DMS 273 treated with DMSO at 0.1 percent for 48 hours (cell line): ENCODE data around the gene CNTNAP1.
"Not testable (repeated sequence)": the region's sequence is repeated elsewhere in the genome, so short reads cannot be mapped to it uniquely, and the experiment has no call there.

Source experiments
- DNase-seq: peaks from one replicate; lab custom pipeline; 2025; lab: John Stamatoyannopoulos, UW

CNTNAP1 gene

GRCh38 chr17:42740699-42741098 lies 58.4 kb downstream of the CNTNAP1 start:
- no peak for DNase-seq

DNA sequence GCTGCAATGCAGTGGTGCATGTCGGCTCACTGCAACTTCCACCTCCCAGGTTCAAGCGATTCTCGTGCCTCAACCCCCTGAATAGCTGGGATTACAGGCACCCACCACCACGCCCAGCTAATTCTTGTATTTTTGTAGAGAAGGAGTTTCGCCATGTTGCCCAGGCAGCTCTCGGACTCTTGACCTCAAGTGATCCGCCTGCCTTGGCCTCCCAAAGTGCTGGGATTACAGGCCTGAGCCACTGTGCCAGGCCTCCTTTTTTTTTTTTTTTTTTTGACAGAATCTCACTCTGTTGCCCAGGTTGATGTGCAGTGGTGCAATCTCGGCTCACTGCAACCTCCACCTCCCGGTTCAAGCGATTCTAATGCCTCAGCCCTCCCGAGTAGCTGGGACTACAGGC lies 60.6 kb downstream of the CNTNAP1 start:
- DNase-seq, result not testable (repeated sequence)

DNA sequence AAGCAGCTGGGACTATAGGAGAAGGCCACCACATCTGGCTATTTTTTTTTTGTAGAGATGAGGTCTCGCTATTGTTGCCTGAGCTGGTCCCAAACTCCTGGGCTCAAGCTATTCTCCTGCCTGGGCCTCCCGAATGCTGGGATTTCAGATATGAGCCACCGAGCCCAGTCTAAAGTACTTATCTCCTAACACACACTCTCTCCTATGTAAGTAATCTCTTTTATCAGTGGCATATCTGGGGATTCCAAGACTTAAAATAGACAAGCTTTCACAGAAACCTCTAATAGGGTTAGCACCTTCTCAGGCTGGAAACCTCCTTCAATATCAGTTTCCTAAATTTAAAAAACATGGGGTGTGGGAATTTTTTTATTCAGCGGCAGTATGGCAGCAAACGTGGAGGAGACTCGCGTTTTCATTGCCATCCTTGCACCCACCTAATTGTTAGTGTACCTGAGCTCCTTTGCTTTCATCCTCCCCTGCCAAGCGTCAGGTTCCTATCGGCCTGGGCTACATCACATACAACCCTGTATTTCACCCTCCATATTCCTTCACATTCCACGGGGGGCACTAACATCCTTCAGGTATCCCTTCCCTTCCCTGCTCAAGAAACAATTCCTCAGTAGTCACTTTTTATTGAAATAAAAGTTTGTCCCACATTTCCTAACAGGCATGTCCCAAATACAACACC lies 61.4 kb downstream of the CNTNAP1 start:
- no peak for DNase-seq

DNA sequence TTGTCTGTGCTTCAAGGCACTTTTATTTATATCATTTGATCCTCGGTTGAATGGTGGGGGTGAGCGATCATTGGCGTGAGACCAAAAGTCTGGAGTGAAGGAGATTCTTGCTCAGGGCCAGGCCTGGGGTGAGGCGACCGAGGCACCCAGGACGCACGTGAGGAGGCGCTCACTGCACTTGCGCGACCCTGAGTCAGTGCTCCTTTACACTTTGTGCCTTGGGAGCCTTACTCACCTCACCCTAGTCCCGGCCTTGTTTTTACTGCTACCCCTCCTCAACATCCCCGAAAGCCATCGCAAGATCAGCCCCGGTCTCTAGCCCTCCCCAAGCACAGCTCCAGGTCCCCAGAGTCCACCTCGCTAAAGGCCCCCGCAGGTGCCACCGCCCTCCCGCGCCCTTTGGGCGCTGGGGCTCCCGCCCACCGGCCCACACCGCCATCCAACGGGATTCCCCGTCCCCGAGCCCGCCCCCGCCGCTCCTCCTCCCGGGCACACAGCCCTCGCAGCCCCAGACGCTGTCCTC lies 62.0 kb downstream of the CNTNAP1 start:
- no peak for DNase-seq

DNA sequence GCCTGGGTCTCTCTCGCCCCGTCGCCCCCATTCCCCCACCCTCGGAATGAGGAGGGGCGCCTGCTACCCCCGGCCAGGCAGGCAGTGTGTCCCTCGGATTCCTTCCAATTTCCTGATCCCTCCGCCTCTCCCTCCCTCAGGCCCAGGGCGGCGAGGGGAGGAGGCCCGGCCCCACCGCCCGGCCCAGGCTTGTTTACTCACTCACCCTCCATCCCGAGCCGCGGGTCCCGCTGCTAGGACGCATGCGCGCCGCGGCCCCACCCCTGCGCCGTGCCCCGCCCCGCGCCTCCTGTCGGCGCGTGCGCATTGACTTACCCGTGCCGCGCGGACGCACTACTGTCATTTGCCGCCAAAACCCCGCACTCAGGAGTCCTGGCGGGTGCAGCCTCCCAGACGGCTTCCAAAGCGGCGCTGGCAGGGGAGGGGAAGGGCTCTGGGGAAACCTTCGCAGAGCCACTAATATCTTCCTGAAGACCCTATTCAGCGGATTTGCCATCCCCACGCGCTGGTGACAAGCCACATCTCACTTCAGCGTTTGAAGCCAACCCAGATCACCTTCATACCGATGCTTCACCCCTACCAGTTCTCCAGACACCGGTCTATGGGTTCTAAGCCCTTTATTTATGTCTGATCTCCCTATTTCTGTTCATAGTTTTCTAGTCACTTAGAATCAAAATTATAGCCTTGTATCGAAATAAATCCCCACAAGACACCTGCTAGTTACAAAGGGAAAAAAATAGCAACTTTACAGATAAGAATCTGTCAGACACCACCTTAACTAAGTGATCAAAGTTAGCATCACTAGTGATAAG lies 62.7 kb downstream of the CNTNAP1 start, which contains the start of gene EZH1:
Gene EZH1 (minus strand): TSS at position 235 of the 812 bp plus-strand sequence. CDS start 16,099 bp downstream, outside the sequence.
- DNase-seq, result peak; percentile 66

DNA sequence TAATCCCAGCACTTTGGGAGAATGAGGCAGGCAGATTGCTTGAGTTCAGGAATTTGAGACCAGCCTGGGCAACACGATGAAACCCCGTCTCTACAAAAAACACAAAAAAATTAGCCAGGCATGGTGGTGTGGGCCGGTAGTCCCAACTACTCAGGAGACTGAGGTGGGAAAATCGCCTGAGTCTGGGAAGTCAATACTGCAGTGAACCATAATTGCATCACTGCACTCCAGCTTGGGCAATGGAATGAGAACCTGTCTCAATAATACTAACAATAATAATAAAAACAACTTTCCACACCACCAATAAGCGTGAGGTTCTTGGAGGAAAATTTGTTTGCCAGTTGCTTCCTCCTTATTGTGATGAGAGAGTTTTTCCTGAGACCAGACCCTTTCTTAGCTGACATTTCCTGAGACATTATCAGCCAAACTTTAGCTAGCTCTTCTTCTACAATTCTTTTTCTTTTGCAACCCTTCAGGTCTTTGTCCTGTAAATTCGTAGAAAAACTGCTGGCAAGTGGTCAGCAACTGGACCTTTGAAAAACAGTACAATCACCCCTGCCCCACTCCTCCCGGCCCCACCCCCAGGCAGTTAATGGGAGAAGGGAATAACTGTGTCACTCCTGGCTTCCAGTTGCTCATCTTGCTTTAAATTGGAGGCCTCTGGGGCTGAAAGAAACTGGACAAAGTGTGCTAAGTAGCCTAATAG lies 66.0 kb downstream of the CNTNAP1 start:
- DNase-seq, result no peak

GRCh38 chr17:42748908-42749798 lies 66.8 kb downstream of the CNTNAP1 start:
- DNase-seq, result no peak
